Hepatocyte (in vitro differentiated cells): ENCODE data around the gene INF2.

Source experiments
- CTCF ChIP-seq: fragments of 200-600 bp; sonication (generic); IDR thresholded peaks from 2 replicates; pipeline ENCODE4 v1.5.1; 2016; ENCODE audit warnings: antibody characterized with exemption, mild to moderate bottlenecking; ENCODE audit not compliant: poor library complexity
- EZH2 ChIP-seq: fragments of 200-600 bp; sonication (generic); IDR thresholded peaks from 2 replicates; pipeline ENCODE4 v1.6.1; 2016; ENCODE audit warnings: antibody characterized with exemption, mild to moderate bottlenecking, borderline replicate concordance

DNA sequence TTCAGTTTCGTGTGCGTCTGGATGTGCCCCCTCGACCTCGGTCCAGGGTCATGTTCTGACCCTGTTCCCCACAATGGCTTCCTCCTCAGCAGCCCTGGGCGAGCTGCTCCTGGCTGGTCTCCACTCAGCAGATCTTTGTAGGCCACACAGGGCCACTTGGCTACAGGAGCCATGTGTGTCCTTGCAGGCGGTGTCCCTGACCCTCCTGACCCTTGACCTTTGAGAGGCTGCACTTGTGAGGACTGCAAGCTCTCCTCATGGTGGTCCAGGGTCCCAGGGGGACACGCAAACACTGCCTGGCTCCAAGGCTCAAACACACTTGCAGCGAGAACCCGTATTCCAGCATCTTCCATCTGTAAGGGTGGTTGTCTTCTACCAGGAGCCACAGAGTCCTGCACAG, 56.0 kb downstream of the INF2 start:
- TF ChIP-seq CTCF, result no peak
- TF ChIP-seq EZH2, result no peak
